GM21528 (cell line): Measurements from ENCODE around the gene HHIP.

ENCODE experiments used
- ATAC-seq: cut with Tn5 transposase; IDR thresholded peaks from one replicate; pipeline ENCODE4 v1.9.1; 2021; ENCODE audit warnings: mild to moderate bottlenecking, moderate library complexity; ENCODE audit not compliant: unreplicated experiment, low FRiP score

HHIP gene

GRCh38 chr4:144653781-144654545 lies 8.0 kb downstream of the HHIP start:
- ATAC-seq: no peak

DNA sequence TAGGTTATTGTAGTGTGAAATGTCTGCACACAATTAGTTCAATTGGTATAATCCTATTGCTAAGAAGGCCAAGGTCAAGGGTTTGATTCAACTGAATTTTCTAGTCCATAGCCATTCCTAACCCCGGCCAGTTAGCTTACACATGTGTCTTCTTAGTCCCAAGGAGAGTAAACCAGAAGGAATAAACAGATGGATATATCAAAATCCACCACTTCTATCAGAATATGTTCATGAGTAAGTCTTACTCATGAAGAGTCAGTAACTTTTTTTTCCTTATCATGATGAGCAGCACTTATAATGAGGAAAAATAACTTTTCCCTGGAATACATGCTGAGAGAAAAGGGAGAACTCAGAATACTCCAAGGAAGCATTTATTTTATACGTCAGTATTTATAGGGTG lies 9.5 kb downstream of the HHIP start:
- no peak for ATAC-seq

- ATAC-seq: no peak
Measured at GRCh38 chr4:144656850-144657249, 10.9 kb downstream of the HHIP start.

DNA sequence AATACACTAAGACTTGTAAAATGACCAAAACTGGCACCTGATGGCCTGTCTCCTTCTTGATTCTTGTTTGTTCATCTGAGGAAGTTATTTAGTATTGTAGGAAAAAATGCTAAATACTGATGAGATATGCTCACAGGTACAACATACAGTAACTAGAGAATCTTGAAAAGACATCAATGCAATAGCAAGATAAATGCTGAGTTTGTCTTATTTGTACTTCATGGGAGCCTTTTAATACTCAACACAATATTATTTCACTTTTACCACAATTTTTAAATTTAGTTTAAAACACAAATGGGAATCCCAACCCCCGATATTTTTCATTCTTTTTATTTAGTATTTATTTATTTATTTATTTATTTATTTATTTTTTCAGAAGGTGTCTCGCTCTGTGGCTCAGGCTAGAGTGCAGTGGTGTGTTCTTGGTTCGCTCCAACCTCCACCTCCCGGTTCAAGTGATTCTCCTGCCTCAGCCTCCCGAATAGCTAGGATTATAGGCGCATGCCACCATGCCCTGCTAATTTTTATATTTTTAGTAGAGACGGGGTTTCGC lies 12.1 kb downstream of the HHIP start:
- ATAC-seq: no peak

GRCh38 chr4:144658903-144659302 lies 12.9 kb downstream of the HHIP start:
- no peak for ATAC-seq

DNA sequence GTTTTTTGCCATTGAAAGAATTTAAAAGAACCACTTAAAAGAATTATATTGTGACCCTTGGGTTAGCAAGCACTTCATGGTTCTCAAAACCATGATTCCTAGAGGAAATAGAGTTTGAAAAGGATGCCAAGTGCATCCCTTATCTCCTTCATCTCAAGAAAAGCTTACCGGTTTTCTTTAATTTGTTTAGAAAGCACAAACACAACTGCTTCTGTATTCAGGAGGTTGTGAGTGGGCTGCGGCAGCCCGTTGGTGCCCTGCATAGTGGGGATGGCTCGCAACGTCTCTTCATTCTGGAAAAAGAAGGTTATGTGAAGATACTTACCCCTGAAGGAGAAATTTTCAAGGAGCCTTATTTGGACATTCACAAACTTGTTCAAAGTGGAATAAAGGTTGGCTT lies 13.5 kb downstream of the HHIP start:
- no peak for ATAC-seq

DNA sequence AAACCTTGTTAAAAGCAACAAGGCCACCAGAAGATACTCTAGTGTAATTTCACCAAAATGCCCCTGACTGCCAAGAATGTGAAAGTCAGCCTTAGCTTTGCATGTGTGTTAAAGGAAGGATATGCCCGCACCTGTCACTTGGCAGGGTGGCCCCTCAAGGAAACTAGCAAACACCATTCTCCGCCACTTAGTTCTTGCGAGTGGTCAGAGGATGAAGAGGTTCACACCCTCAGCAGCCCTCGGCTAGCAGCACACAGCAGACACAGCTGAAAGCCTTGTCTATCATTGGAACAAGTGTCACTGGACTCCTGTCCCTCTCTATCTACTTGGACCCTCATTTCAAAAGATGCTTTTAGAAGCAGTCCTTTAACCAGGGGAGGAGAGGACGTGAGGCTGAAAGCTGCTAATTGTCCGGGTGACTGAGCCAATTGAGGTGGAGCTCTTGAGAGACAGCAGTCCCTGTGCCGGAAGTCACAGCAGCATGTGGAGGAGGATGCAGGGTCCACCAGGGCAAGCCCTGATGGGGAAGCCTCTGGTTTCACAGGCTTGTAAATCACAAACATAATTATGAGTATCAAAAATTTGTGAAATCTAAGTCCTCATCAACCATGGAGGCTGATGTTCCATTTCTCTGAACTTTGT lies 18.0 kb downstream of the HHIP start:
- no peak for ATAC-seq

DNA sequence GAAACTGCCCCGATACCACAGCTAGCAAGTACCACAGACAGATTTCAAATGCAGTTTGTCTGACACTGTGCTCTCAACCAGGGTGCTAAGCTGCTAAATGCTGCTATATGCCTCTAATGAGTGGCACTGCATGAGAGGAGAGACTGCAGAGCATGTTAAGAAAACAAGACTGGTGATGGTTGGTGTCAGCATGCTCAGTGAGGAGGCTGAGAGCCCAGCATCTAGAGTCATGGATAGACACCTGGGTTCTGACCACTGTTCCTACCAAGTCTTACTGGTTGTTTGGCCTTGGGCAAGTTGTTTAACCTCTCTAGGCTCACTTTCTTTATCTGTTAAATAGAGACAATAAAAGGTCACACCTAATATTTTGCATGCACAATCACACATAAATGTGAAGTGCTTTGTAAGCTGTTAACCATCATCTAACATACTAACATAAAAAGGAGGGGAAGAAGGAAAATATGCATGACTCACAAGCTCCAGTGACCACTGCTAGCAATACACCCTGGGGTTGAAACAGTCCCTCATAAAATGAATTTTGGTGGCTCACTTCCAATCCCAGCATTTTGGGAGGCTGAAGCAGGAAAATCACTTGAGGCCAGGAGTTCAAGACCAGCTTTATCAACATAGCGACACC lies 20.7 kb downstream of the HHIP start:
- no peak for ATAC-seq

DNA sequence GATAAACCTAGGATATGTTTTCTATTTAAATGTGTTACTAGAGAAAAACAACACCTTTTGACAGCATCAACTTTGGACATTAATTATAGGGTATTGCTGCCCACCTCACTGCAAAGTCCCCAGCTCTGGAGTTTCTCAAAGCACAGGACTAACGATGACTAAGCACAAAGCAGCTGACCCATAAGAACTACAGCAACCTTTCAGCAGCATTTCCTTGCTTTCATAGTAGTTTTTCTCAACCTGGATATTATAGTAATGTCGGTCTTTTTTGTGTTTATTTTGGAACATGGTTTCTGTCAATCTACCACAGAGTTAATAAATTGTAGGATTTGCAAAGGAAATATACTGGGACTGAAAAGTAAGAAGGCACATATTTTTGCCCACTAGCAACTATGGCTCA lies 21.5 kb downstream of the HHIP start:
- ATAC-seq: no peak

- no peak for ATAC-seq
Measured at GRCh38 chr4:144670776-144671175, 24.8 kb downstream of the HHIP start.

DNA sequence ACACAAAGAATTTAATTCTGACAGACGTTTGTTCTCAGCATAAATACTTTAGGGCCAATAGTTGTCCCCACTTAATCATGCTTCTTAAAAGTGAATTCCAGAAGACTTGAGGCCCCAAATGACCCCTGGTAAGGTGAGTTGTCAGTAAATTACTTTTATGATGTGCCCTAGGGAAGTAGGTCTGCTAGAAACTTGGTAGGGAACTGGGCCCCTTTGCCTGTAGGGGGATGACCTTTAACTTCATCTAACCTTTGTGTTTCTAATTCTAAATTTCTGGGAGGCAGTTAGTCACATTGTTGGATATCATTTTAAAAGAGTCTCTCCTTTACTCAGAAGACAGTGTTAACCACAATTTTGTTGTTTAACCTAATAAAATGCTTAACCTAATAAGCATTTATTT lies 28.8 kb downstream of the HHIP start:
- no peak for ATAC-seq

DNA sequence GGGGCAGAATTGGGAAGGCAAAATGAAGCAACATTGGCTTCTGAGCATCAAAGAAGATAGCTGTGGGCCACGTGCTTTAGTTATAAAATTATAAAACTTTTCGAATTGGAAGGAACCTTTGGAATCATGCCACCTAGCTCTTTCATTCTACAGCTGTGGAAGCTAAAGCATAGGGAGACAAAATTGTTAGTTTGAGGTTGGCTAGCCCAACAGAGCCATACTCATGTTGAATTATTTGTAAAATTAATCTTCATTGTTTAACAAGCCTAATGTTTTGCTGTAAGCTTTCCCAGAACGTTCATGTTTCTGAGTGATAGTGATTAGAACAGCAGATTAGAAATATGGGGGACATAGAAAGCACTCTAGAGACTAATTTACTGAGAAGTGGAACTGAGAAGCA lies 35.9 kb downstream of the HHIP start:
- ATAC-seq: no peak

DNA sequence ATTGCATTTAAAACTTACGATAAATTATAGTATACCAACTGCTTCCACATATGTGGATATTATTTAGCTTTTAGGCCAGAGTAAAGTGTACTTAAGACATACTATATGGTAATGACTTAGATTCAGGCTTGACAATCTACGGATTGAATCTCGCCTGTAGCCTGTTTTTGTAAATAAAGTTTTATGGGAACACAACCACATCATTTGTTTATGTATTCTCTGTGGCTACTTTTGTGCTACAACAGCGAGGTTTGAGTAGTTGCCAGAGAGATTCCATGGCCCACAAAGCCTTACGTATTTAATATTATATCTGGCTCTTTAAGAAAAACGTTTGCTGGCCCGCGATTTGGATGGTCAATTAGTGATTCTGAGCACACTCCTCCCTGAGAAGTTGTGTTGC lies 37.6 kb downstream of the HHIP start:
- no peak for ATAC-seq

DNA sequence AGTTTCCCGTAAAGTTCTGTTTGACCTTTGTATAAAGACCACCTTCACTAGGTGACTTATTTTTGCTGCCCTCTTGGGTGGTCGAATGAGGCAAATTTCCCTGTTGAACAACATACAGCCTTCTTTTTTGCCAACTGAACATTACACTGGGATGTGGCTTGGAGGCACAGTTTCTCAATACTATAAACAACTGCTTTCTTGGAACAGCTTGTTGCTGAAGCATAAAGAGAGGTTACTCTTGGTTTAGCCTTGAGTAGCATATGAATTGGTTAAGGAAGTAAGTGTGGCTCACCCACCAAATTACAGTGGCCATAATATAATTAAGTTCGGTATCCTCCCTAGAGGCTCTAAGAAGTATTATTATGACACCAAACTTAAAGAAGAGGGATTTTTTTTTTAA lies 40.0 kb downstream of the HHIP start:
- no peak for ATAC-seq

GRCh38 chr4:144686921-144687320 lies 41.0 kb downstream of the HHIP start:
- no peak for ATAC-seq

GRCh38 chr4:144687466-144687865 lies 41.5 kb downstream of the HHIP start:
- no peak for ATAC-seq

DNA sequence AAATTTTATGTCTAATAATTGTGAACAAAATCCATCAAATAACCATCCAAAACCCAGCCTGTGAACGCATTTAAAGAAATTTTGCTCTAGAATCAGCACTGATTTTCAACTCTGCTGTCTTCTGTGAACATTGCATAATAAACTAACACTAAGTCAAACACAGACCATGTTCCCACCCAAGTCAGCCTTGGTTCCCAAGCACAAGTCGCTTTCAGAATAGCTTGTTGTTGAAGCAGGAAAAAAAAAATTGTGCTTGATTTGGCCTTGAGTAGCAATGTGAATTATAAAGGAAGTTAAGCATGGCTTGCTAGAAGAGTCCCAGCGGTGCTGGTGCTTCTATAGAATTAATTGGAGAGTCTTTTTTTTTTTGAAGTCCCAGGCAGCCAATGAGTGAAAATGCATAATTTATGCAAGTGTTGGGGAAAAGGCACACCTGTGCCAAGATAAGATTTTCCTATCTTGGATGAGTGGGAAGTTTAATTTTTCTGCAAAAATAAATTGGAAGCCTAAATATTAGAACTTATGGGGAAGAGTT lies 42.1 kb downstream of the HHIP start:
- ATAC-seq: no peak

DNA sequence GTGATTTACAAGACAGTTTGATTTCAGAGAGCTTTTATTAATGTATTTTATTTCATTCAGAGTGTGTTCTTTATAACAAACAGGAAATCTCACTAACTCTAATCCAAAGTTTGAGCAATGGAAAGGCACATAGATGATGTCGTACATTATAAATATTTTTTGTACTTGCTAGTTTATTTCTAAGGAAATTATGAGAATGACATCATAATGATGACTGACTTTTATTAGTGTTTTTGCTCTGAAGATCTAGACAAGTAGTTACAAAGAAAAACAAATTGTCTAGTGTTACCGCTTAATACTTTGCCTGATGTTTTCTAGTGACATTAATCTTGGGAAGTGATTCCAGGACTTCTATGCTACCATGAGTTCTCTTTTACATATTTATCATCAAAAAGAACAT lies 43.2 kb downstream of the HHIP start:
- ATAC-seq: no peak

DNA sequence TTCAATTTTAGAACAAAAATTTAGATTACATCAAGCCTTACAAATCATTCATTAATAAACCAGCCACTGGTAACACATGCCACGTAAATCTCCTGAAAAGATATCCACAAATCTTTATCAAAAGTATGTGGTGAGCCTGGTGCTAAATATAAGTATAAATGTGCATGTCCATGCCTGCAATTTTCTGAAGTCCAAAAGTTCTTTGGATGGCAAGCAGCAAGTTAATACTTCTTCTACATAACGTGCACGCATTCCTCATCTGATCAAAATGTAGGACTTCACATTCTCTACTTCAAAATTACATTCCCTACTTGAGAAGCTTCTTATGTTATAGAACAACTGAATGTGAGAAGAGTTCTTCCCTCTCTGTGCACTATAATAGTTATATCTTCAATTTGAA lies 49.8 kb downstream of the HHIP start:
- ATAC-seq: no peak

DNA sequence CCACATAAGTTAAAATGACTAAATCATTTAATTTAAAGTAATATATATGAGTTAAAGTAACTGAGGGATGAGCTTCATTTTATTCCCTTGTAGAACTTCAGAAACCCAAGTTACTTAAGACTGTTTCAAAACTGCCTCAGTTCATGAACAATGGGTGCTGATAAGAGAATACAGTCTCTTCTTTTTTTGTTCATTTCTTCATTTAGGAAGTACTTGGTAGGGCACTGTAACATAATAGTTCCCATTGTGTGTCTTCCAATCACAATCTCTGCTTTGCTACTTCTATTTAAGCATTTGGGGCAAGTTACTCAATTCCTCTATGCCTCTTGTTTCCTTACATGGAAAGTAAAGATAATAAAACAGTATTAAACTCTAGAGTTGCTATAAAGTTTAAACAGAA lies 50.4 kb downstream of the HHIP start:
- ATAC-seq: no peak

GRCh38 chr4:144699565-144699964 lies 53.6 kb downstream of the HHIP start:
- ATAC-seq: no peak
